ENCODE measurements around the gene PCP4L1.

DNA sequence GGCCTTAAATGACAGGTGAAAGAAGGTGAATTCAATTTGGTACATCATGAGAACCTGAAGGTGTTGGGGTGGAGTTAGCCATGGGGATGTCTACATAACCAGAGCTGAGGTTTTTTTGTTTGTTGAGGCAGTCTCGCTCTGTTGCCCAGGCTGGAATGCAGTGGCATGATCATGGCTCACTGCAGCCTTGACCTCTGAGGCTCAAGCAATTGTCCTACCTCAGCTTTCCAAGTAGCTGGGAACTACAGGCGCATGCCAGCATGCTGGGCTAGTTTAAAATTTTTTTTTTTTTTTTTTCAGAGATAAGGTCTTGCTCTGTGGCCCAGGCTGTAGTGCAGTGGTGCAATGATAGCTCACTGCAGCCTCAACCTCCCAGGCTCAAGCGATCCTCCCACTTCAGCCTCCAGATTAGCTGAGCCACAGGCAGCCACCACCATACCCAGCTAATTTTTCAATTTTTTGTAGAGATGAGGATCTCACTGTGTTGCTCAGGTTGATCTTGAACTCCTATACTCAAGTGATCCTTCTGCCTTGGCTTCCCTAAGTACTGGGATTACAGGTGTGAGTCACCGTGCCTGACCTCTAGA, 53.1 kb downstream of the PCP4L1 start:
- TF ChIP-seq, protein P1, sequence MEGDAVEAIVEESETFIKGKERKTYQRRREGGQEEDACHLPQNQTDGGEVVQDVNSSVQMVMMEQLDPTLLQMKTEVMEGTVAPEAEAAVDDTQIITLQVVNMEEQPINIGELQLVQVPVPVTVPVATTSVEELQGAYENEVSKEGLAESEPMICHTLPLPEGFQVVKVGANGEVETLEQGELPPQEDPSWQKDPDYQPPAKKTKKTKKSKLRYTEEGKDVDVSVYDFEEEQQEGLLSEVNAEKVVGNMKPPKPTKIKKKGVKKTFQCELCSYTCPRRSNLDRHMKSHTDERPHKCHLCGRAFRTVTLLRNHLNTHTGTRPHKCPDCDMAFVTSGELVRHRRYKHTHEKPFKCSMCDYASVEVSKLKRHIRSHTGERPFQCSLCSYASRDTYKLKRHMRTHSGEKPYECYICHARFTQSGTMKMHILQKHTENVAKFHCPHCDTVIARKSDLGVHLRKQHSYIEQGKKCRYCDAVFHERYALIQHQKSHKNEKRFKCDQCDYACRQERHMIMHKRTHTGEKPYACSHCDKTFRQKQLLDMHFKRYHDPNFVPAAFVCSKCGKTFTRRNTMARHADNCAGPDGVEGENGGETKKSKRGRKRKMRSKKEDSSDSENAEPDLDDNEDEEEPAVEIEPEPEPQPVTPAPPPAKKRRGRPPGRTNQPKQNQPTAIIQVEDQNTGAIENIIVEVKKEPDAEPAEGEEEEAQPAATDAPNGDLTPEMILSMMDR (IDR thresholded peaks at IDR 0.05), result no peak
- TF ChIP-seq CHD2 (IDR thresholded peaks at IDR 0.05; ENCODE audit: low read length, partially characterized antibody), result no peak
- TF ChIP-seq HOXA7 (CRISPR knock-in tag; IDR thresholded peaks at IDR 0.05), result no peak
- no peak for TF ChIP-seq RFX5 (IDR thresholded peaks at IDR 0.05)
- no peak for TF ChIP-seq POLR2A (IDR thresholded peaks at IDR 0.05; ENCODE audit: low read length)
- no peak for TF ChIP-seq NFE2L2 (conservative IDR thresholded peaks at IDR 0.05; ENCODE audit: low read length)
- no peak for TF ChIP-seq REST (IDR thresholded peaks at IDR 0.05)
- TF ChIP-seq FOSL2 (IDR thresholded peaks at IDR 0.05), result no peak
- TF ChIP-seq FOSL2 (CRISPR knock-in tag; IDR thresholded peaks at IDR 0.05), result no peak
- no peak for TF ChIP-seq MAX (IDR thresholded peaks at IDR 0.05)
- no peak for TF ChIP-seq ELK1 (IDR thresholded peaks at IDR 0.05; ENCODE audit: low read depth, low read length)
- TF ChIP-seq KDM1A (IDR thresholded peaks at IDR 0.05; ENCODE audit: low read depth), result no peak
- TF ChIP-seq POLR2AphosphoS2 (conservative IDR thresholded peaks at IDR 0.05; ENCODE audit: low read length), result no peak

Data from A549 (cell line).